ENCODE results near the gene TPPP3.

- TF ChIP-seq CTCF (IDR thresholded peaks at IDR 0.05; ENCODE audit: low read length) (no peak), EZH2phosphoT487 (IDR thresholded peaks at IDR 0.05; ENCODE audit: low read length) (no peak)
Measured at GRCh38 chr16:67426022-67426421, 32.7 kb upstream of the TPPP3 start.

Data from MM.1S (cell line).